Measurements from ENCODE around the gene CCNDBP1. TPM values are rescaled to one million over a fixed set of nuclear protein-coding genes. Genes with fewer than 3 reads are reported as not detected.
A peak's percentile ranks its signal among the peaks of the same experiment; 100 is the strongest.

CCNDBP1 gene
- total and polyA plus RNA-seq, 8 donors: 17.6 to 37.7 (median 21.7) TPM

- Histone ChIP-seq H3K9me3 (no peaks in the 10 kb centered on the region), H3K4me1 (no peaks in the 10 kb centered on the region), H3K4me3 (no peak overlapping the region), H3K27me3 (no peaks in the 10 kb centered on the region), H3K36me3 (no peaks in the 10 kb centered on the region), H3K27ac (no peak overlapping the region)
- FAIRE-seq: no peak
- WGBS, 2 donors: 39 to 51% methylated on average over 23 of the region's 23 CpGs
- ATAC-seq: no peak
- DNase-seq: no peak
- intact Hi-C loops (cut with DNase I): no loop called here
- TF ChIP-seq, protein P1, sequence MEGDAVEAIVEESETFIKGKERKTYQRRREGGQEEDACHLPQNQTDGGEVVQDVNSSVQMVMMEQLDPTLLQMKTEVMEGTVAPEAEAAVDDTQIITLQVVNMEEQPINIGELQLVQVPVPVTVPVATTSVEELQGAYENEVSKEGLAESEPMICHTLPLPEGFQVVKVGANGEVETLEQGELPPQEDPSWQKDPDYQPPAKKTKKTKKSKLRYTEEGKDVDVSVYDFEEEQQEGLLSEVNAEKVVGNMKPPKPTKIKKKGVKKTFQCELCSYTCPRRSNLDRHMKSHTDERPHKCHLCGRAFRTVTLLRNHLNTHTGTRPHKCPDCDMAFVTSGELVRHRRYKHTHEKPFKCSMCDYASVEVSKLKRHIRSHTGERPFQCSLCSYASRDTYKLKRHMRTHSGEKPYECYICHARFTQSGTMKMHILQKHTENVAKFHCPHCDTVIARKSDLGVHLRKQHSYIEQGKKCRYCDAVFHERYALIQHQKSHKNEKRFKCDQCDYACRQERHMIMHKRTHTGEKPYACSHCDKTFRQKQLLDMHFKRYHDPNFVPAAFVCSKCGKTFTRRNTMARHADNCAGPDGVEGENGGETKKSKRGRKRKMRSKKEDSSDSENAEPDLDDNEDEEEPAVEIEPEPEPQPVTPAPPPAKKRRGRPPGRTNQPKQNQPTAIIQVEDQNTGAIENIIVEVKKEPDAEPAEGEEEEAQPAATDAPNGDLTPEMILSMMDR (IDR thresholded peaks at IDR 0.05): no peak
Measured at GRCh38 chr15:43208052-43209002, 23.1 kb downstream of the CCNDBP1 start.

- DNase-seq: no peak
- FAIRE-seq: no peak
- WGBS, 2 donors: 58 to 60% methylated on average over 13 of the region's 13 CpGs
- TF ChIP-seq, protein P1 (IDR thresholded peaks at IDR 0.05): no peak
- Histone ChIP-seq H3K36me3 (no peaks in the 10 kb centered on the region), H3K27me3 (no peaks in the 10 kb centered on the region), H3K9me3 (no peaks in the 10 kb centered on the region), H3K4me1 (no peaks in the 10 kb centered on the region), H3K4me3 (no peak overlapping the region), H3K27ac (no peak overlapping the region)
- intact Hi-C loops (cut with DNase I): no loop called here
- ATAC-seq: peak in 2 of 4 donors; percentile 28 to 42
Measured at GRCh38 chr15:43209059-43209824, 24.0 kb downstream of the CCNDBP1 start.

- no peak for FAIRE-seq
- H3K4me1 ChIP-seq: no peaks in the 10 kb centered on the region
- 71 to 73% methylated on average over 15 of the region's 15 CpGs for WGBS, 2 donors
- no peak for DNase-seq
- no peaks in the 10 kb centered on the region for H3K36me3 ChIP-seq
- H3K27ac ChIP-seq: no peak overlapping the region
- H3K9me3 ChIP-seq: no peaks in the 10 kb centered on the region
- no peaks in the 10 kb centered on the region for H3K27me3 ChIP-seq
- no peak for ATAC-seq
- TF ChIP-seq, protein P1 (IDR thresholded peaks at IDR 0.05): no peak
- intact Hi-C loops (cut with DNase I): no loop called here
- H3K4me3 ChIP-seq: no peak overlapping the region
Measured at GRCh38 chr15:43210172-43210745, 25.1 kb downstream of the CCNDBP1 start.

DNA sequence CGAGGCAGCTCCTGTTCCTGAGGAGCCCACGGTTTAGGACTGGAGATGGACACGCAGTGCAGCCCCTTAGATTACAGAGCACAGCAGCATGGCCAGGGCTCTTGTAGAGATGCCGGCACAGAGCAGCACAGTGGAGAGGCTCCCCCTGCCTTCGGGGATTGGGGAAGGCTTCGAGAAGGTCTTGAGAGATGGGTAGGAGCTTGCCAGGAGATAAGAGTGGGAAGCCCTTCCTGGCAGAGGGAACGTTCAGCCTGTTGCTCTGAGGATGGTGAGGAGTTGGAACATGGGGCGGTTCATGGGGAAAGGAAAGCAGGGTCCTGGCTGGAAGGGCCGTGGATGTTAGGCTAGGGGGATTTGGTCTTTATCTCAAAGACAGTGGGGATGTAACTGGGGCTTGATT lies 25.6 kb downstream of the CCNDBP1 start:
- no peaks in the 10 kb centered on the region for H3K9me3 ChIP-seq
- ATAC-seq: no peak
- FAIRE-seq: no peak

More for the DNA sequence above, 25.6 kb downstream of the CCNDBP1 start:
- H3K27me3 ChIP-seq: no peaks in the 10 kb centered on the region
- TF ChIP-seq, protein P1 (IDR thresholded peaks at IDR 0.05): no peak
- H3K4me3 ChIP-seq: no peak overlapping the region
- DNase-seq: no peak
- intact Hi-C loops (cut with DNase I): no loop called here
- WGBS, 2 donors: 58 to 72% methylated on average over 9 of the region's 9 CpGs
- H3K27ac ChIP-seq: no peak overlapping the region
- no peaks in the 10 kb centered on the region for H3K4me1 ChIP-seq
- H3K36me3 ChIP-seq: no peaks in the 10 kb centered on the region

Data from pancreas (tissue), 10 donors.